Activated gamma-delta T cell treated with Interleukin-2 at 50 U/mL for 16 hours (primary cell): ENCODE data around the gene STK11.

Experiments used
- DNase-seq: peaks from one replicate; pipeline ENCODE4 v3.0.0-alpha.2; 2020

Gene STK11

GRCh38 chr19:1251330-1252220 lies 46.0 kb downstream of the STK11 start:
- DNase-seq, result peak; percentile 61

- DNase-seq, result peak; percentile 77
Observed at GRCh38 chr19:1252221-1252820, 46.7 kb downstream of the STK11 start.

GRCh38 chr19:1252821-1253513 lies 47.4 kb downstream of the STK11 start:
- peak; percentile 80 for DNase-seq

- DNase-seq, result no peak
Observed at GRCh38 chr19:1253514-1254080, 48.0 kb downstream of the STK11 start.

- no peak for DNase-seq
Observed at GRCh38 chr19:1254081-1254527, 48.5 kb downstream of the STK11 start.

GRCh38 chr19:1254530-1255185 lies 49.1 kb downstream of the STK11 start:
- DNase-seq, result no peak

GRCh38 chr19:1255186-1256161 lies 49.9 kb downstream of the STK11 start:
- no peak for DNase-seq

- no peak for DNase-seq
Observed at GRCh38 chr19:1256646-1257474, 51.3 kb downstream of the STK11 start.

- no peak for DNase-seq
Observed at GRCh38 chr19:1257475-1258162, 52.0 kb downstream of the STK11 start.

GRCh38 chr19:1258163-1258492 lies 52.5 kb downstream of the STK11 start:
- no peak for DNase-seq

GRCh38 chr19:1258707-1259205 lies 53.2 kb downstream of the STK11 start:
- no peak for DNase-seq

GRCh38 chr19:1259206-1259875 lies 53.8 kb downstream of the STK11 start:
- DNase-seq, result peak; percentile 74

GRCh38 chr19:1259876-1260748 lies 54.5 kb downstream of the STK11 start:
- peak; percentile 50 for DNase-seq

- DNase-seq, result peak; percentile 97
Observed at GRCh38 chr19:1260749-1261537, 55.4 kb downstream of the STK11 start.

GRCh38 chr19:1261538-1261797 lies 55.9 kb downstream of the STK11 start:
- no peak for DNase-seq

- DNase-seq, result no peak
Observed at GRCh38 chr19:1261798-1262622, 56.4 kb downstream of the STK11 start.
